Superior temporal gyrus (tissue), 1 donor: Measurements from ENCODE around the gene PLD1.
"Not testable (repeated sequence)": the region's sequence is repeated elsewhere in the genome, so short reads cannot be mapped to it uniquely, and the experiment has no call there.

ENCODE experiments used
- DNase-seq: peaks from one replicate; pipeline ENCODE4 v3.0.0-alpha.2; 2016; ENCODE audit errors: extremely low spot score

The PLD1 gene

DNA sequence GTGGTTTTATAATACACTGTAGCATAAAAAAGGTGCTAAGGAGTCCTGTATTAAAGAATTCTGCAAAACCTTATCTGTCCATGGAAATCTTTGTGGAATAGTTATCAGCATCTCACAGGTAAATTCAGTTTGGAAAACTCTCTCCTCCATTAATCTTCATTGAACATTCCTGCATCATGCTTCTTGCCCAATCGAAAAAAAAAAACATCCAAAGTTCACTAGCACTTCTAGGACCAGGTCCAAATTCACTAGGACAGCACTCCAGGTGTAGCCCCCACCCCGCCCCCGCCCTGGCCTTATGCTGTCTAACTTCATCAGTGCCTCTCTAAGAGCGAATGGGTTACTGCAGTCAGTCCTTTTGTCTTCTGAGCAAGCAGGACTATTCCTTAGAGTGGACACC, 138.6 kb downstream of the PLD1 start:
- DNase-seq, result no peak

DNA sequence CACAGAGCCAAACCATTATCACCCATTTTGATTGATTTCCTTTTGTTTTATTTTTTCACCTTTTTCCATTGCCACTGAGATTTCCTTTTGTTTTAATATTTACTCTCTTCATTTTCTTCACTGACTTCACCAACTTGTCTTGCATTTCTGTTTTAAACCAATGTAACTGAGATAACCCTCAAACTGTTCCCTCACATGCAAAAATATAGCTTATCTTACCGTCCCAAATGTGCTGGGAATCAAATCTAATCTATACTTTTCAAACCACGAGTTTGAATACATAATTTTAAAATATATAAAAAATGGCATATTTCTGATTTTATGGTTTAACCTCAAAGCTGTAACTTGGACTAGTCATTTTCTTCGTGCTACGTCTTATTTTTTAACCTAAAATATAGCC, 143.8 kb downstream of the PLD1 start:
- DNase-seq, result no peak

DNA sequence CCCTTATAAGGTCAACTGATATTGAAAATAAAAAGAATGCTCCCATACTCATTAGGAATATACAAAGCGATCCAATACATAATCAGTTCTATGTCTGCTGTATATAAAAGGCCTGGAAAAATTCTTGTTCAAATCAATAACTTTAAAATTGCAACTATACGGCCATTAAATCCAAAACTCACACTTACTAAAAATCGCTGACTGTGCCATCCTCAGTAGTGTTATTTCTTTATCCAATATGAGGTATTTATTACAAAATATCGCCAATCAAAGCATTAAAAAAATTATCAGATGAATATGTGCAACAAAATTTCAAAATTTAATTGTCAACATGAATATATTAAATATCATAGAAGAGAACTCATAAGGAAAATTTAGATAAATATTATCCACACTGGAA, 146.5 kb downstream of the PLD1 start:
- DNase-seq, result no peak

DNA sequence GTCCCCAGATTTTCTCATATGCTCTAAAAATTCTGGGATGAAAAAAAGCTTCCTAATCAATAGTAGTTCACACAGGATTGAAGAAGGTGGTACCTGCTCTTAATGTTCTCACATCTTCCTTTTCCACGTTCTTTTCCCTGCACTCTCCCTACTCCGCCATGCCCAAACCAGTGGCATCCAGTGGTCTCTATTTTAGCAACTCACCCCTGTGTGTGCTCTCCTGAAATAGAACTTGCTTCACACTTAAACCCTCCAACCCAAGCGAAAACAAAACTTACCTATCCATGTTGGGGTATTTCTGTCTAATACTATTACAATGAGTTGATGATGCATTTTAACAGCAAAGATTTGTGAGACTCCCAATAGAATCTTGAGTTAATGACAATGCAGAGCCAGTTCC, 148.8 kb downstream of the PLD1 start:
- DNase-seq, result no peak

DNA sequence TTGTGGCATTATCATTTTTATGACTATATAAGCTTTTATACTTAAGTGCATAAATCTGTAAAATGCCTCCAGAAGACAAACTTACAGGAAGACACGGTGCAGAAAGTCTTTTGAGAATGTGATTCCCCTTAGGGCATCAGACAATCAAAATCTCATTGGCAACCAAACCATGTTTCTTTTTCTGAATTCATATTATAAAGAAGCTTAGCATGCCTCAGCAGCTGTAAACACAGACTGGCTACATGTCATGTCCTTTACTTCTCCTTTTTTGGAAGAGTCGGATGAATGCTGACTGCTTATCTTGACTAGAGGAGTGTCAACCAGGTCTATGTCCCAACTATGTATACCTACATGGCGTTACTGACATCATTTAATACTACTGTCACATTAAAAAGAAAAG, 150.1 kb downstream of the PLD1 start:
- no peak for DNase-seq

DNA sequence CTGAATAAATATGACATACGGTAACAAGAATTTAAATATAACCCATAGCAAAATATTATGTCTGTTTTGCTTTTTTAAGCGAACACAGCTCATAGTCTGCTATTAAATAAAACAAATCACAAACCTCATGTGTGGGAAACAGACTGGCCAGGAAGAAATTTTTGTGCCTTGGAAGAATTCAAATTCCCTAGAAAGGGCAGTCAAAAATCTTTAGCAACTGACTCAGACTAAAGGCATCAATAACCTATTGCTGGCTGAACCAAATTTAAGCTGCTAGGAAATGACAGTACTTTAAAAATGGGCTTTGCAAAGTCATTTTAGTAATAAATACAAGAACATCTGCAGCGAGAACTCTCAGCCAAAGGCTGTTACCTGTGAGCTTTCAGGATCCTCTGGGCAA, 151.4 kb downstream of the PLD1 start:
- no peak for DNase-seq

DNA sequence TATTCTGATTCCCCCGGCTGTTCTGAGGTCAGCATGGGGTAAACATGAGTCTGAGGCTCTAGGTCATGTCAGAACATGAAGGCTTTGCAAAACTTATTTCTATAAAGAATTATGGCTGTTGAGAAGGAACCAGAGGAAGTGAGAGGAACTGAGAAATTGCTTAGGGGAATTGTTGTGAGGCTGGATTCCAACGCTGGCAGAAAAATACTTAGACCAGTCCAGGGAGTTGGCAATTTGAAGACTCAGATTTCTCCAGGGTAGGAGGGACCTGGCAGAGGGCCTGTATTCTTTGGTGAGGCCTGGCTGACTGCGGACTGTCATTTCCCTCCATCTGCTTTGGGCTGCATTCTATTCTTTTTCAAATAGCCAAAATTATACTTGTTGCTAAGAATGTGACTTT, 155.5 kb downstream of the PLD1 start:
- DNase-seq, result peak; percentile 48

DNA sequence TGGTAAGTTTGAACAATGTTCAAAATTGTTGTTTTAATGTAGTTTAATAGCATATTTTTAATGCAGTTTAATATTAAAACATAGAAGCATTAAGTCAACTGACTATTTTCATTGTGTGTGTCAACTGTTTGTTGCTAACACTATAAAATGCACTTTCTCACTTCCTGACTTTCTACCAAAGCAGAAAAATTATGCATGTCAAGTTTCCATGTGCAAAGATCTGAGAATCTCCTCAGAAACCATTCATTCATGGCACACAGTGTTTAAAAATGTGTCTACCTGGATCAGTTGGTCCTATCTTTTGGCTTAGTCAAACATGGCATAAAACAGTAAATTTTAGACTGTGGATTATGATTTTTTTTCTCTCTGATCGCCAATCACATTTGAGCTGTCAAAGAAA, 156.0 kb downstream of the PLD1 start:
- DNase-seq, result no peak

DNA sequence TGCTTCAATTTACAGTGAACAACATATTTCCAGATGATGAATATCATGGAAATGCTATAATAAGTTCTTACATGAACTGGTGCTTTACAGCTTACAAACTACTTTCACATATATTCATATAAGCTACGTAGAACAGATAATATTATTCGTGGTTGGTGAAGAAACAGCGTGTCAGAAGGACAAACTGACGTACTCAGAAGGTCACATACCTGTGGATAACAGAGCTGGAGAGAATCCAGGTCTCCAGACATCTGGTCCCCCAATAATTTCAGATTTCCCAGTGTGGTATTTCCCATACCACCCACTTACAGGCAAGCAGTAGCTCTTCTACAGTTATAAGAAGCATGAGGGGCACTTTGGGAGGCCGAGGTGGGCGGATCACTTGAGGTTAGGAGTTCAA, 156.6 kb downstream of the PLD1 start:
- DNase-seq, result no peak

DNA sequence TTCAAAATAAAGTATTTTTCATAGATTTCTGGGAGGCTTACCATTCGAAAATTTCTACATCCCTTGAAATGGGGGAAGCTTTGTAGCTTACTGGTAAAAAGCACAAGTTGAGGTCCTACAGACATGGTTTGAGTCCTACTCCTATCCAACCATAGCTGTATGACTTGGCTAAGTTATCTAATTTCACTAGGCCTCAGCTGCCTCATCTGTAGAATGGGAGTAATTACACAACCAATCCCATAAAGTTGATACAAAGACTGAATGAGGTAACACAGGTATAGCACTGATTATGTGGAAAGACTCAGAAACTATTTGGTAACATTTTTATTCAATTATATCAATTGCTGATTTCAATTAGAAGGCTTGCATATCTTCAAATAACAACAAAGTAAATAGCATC, 157.4 kb downstream of the PLD1 start:
- no peak for DNase-seq

DNA sequence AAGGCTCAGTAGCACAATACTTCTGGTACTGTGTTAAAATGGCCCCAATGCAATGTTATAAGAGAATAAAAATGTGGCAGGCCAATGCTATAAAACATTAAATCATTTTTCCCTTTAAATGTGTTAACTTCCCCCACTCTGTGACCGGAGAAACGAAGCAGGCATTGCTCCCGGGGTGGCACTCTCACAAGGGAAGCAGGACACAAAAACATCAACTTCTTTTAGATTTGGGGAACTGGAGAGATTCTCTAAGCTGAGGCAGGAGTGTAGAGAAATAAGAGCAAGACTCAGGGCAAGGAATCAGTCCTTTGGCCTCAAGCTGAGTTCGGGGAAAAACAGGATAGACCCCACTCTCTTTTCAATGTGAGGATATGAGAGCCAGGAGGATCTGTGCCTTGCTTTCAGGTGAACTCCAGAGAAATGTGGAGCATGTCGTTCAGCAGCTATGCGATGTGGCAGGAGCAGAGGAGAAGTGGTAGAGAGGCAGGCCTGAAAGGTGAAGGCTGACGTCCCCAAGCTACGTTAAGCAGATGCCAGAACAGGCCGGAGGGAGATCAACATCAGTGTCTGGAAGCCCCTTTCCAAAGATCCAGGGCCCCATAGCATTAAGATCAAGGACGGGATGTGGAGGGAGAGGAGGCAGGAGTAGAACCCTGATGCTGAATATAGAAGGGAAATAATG, 160.2 kb downstream of the PLD1 start:
- no peak for DNase-seq

DNA sequence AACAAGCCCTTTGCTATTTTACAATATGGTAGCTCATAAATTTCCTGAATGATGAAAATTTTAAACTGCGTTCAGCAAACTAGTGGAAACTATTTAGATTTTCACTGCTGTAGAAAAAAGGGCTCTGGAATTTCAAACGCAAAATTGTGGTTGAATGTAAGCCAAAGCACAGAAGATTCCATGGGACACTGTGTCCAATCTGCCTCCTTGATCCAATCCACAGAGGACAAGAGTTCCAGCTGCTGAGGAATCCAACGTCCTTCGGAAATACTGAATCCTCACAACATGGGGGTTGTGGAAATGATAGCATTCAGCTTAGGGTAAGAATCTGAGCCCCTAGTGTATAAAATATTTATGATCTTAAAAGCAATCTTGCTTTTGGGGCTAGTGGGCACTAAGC, 161.0 kb downstream of the PLD1 start:
- no peak for DNase-seq

DNA sequence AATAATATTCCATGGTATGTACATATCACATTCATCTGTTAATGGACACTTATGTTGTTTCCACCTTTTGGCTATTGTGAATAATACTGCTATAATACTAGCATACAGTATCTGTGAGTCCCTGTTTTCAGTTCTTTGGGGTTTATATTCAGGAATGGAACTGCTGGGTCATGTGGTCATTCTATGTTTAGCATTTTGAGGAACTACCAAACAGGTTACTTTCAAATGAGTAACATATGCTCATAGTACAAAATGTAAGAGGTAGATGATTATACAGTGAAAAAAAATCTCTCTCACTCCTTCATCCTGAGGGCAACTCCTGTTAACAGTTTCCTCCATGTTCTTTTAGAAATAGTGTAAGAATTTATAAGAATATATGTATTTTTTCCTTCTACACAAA, 162.2 kb downstream of the PLD1 start:
- no peak for DNase-seq

DNA sequence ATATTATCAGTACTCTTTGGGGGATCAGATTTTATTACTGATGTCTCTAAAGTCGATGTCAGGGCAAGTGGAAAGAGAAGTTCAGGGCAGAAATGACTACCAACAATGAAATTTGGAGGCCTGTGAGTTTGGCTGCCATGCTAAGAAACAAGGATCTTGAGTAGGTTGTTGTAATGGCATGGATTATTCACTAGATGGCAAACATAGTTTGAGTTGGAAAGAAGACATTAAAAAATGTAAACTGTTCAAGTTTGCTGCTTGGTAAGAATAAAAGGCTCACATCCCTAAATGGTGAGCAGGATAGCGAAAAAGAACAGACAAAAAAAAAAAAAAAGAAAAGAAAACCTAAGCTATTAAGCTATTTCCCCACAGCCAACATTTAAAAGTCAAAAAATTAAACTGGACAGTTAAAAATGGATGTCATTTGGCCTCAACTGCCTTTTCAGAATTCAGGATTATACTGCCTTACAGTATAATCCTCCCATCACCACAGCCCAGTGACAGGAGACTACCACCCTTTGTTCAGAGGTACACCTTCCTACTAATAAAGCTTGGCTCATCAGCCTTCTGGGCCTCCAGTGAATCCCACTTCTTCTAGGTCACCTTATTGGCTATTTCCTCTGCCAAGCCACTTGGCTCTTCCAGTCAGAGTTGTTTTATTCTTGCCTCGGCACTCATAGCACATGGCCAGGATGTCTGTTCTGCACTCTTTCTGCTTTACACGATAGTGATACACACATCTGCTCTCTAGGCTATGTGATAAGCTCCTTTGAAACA, 163.7 kb downstream of the PLD1 start:
- peak; percentile 86 for DNase-seq

DNA sequence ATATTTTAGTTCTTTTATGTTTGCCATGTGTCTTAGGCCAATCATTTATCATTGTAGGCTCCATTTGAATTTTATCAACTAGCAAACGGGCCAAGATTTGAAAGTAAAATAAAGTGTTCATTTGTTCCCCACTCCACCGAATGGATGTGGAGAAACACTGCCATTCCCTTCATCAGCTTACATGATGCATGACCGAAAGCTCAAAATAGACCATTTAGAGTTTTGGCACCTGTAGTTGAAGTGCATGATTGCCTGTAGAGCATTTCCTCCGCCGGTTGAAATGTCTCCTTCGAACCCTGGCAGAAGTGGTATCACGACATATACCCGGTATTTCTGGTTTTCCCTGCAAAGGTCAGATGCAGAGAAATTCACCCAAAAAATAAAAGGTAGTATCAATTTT, 165.6 kb downstream of the PLD1 start:
- no peak for DNase-seq

DNA sequence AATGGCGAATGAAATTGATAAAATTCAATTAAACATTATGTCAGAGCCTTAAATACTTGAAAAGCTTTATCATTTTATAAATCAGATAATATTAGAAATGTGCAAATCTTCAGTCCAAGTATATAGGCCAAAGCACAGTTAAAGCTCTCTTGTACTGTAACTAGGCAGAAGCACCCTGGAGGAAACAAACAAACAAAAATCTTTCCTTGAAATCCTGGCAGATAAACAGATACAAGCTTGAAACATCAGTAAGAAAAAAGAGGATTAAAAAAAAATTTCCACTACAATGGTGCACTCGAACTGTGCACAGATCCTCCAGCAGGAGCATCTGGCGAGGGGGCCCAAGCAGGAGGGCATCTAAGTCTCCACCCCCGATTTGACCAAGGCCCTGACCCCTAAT, 166.6 kb downstream of the PLD1 start:
- no peak for DNase-seq

DNA sequence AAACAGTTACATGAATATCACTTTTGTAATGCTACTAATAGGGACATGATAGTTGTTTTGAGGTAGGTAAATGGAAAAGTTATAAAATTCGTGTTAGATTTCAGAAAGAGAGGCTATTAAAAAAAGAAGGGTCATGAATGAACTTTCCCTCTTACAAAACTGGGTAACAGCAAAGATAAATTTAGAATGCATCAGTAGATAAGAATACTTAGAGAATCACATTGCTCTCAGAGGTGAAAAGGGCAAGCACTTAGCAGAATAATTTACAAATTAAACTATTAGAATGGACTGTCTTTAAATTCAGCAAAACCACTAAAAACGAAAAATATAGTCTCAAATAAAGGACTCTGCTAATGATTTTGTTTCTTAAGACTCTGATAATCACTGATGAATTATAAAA, 167.2 kb downstream of the PLD1 start:
- DNase-seq, result no peak

DNA sequence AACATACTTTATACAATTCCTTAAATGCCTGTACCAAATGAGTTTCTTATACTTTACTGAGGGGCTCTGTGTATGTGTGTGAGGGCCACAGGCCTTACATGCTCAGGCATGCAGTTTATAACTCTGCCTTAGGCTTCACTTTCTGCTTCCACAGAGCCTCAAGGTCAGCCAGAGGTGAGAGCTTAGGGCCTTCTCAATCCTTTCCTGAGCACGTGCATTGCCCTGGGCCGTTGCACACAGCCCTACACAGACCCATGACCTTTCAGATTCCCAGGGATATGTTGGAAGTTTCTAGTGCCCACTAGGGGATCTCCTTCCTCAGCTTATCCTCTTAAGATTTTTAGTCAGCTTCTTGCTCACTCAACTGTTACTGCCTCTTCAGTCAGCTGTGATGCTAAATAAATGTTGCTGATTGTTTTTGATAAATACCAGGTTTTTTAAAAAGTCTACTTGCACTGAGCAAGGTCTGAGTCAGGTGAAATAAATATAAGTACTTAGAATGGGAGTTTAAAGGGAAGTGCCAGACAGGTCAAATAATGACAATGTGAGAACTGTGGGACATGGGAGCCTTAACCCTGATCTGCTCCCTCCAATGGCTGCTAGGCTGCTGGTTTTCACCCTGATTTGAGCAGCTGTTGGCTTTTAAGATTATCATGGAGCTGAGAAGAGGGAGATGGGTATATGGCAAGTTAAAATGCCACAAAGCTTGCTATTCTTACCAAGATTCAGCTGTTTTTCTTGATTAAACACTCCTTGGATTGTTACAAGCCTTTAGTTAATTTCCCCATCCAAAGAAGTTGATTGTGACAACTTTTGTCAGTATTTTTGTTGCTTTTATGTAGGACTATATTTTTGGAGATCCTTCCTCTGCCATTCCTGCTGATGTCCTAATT, 169.5 kb downstream of the PLD1 start:
- no peak for DNase-seq

DNA sequence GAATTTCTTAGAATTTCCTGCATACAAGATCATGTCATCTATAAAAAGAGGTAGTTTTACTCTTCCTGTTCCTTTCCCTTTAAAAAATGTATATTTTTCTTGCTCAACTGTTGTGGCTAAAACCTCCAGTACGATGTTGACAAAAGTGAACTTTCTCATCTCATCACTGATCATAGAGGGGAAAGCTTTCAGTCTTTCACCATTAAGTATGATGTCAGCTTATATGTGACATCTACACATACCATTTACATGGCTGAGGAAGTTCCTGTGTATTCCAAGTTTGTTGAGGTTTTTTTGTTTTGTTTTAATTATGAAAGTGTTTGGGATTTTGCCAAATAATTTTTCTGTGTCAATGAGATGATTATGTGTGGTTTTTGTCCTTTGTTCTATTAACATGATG, 173.6 kb downstream of the PLD1 start:
- DNase-seq, result no peak

DNA sequence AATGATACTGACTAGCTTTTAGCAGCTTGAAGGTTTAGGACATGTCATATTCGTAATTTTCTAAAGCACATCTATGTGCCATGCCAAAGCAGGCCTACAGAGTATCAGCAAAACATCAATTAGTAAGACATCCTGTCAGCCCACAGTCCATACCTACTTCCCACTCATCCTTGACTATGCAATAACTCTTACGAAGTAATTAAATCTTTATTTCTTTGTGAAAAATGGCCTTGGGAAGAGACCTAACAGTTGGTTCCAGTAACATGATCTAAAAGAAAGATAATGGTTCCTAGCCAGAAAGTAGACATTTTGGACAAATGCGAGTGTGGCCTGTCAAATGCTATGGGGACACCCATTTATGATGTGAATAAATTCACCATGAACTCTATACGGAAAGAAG, 177.5 kb downstream of the PLD1 start:
- DNase-seq, result no peak

DNA sequence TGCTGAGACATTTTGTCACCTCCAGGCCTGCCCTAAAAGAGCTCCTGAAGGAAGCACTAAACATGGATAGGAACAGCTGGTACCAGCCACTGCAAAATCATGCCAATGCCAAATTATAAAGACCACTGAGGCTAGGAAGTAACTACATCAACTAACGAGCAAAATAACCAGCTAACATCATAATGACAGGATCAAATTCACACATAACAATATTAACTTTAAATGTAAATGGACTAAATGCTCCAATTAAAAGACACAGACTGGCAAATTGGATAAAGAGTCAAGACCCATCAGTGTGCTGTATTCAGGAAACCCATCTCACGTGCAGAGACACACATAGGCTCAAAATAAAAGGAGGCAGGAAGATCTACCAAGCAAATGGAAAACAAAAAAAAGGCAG, 183.5 kb downstream of the PLD1 start:
- not testable (repeated sequence) for DNase-seq

DNA sequence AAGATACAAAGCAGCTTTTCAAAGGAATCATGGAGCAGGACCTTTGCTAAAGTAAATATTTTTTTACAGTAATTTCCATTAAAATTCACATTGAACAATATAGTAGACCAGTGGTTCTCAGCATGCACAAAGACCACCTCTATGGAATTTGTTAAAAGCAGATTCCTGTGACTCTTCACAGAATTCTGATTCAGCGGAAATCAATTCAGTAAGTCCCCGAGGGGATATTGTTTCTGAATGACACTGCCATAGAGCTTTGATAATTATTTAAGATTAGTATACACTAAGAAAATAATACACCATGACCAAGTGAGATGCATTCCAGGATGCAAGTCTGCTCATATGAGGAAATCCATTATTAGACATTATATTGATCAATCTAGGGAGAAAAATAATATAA, 188.2 kb downstream of the PLD1 start:
- DNase-seq, result no peak
